H1 (cell line): ENCODE measurements around the gene SOX13. TPM values are rescaled to one million over a fixed set of nuclear protein-coding genes. Genes with fewer than 3 reads are reported as not detected.

ENCODE experiments used
- CTCF ChIA-PET: fragments of 300-600 bp; sonication (Branson Sonifier 250); formaldehyde crosslinking; loops from one replicate; lab custom pipeline; 2021; ENCODE audit not compliant: partially characterized antibody; lab: Charles Lee
- POLR2A ChIA-PET: fragments of 300-600 bp; sonication (Branson Sonifier 250); formaldehyde crosslinking; loops from one replicate; lab custom pipeline; 2021; ENCODE audit warnings: inconsistent platforms; ENCODE audit not compliant: partially characterized antibody; lab: Charles Lee
- DNase-seq, 2 experiments: peaks; one replicate each; pipeline versions ENCODE4 v3.0.0 to v3.0.0-alpha.2; 2010 to 2022; ENCODE audit warnings: low spot score in 2 of 2, low read depth in 1 of 2, mixed read lengths in 1 of 2
- FAIRE-seq: peaks from 2 replicates; lab custom pipeline; 2011; peaks lifted over from hg19 to GRCh38; lab: Jason Lieb, UNC
- H2AFZ ChIP-seq: 2 replicates; pipeline ENCODE4 v1.8.1; 2012; ENCODE audit warnings: low read length, inconsistent platforms
- H2AK5ac ChIP-seq: 2 replicates; pipeline ENCODE4 v1.6.1; 2013; ENCODE audit warnings: low read depth, low read length
- H2BK120ac ChIP-seq: replicated peaks from 2 replicates; pipeline ENCODE3; 2013; ENCODE audit warnings: low read depth, low read length, inconsistent platforms
- H2BK12ac ChIP-seq: 2 replicates; pipeline ENCODE4 v1.6.1; 2013; ENCODE audit warnings: low read depth, low read length
- H2BK15ac ChIP-seq: 2 replicates; pipeline ENCODE4 v1.6.1; 2013; ENCODE audit warnings: low read length
- H2BK20ac ChIP-seq: 2 replicates; pipeline ENCODE4 v1.6.1; 2013; ENCODE audit warnings: low read length
- H2BK5ac ChIP-seq: 2 replicates; pipeline ENCODE4 v1.6.1; 2013; ENCODE audit warnings: low read depth, low read length
- H3K14ac ChIP-seq: 2 replicates; pipeline ENCODE4 v1.6.1; 2013; ENCODE audit warnings: inconsistent platforms; ENCODE audit not compliant: insufficient read length
- H3K18ac ChIP-seq: 2 replicates; pipeline ENCODE4 v1.6.1; 2013; ENCODE audit warnings: low read length; ENCODE audit errors: extremely low read depth
- H3K23ac ChIP-seq: 2 replicates; pipeline ENCODE4 v1.6.1; 2013; ENCODE audit warnings: inconsistent platforms; ENCODE audit not compliant: insufficient read length
- H3K23me2 ChIP-seq: 2 replicates; pipeline ENCODE4 v1.6.1; 2013; ENCODE audit warnings: low read depth, low read length
- H3K27ac ChIP-seq: 2 replicates; pipeline ENCODE4 v1.6.1; 2011; ENCODE audit warnings: low read depth, low read length, inconsistent platforms
- H3K27me3 ChIP-seq, 4 experiments: replicated peaks in 1 of 4; 1 replicate in 1 of 4; 2 replicates in 3 of 4; pipeline versions ENCODE4 v1.6.1 to v1.8.1; 2011 to 2013; ENCODE audit warnings: low read length in 3 of 4, mild to moderate bottlenecking in 3 of 4, inconsistent platforms in 2 of 4, mixed read lengths in 2 of 4, moderate library complexity in 1 of 4; ENCODE audit not compliant: control insufficient read depth in 3 of 4, insufficient read depth in 3 of 4; ENCODE audit errors: extremely low read depth in 1 of 4
- H3K36me3 ChIP-seq, 4 experiments: 2 replicates each; pipeline versions ENCODE4 v1.6.1 to v1.8.1; 2011 to 2013; ENCODE audit warnings: mild to moderate bottlenecking in 4 of 4, low read length in 3 of 4, moderate library complexity in 2 of 4, control low read depth in 1 of 4, inconsistent platforms in 1 of 4; ENCODE audit not compliant: insufficient read depth in 4 of 4, control insufficient read depth in 2 of 4
- H3K4ac ChIP-seq: replicated peaks from 2 replicates; pipeline ENCODE3; 2013; ENCODE audit warnings: low read length, low read depth, mixed read lengths, inconsistent platforms; ENCODE audit not compliant: insufficient read length
- H3K4me1 ChIP-seq, 4 experiments: replicated peaks in 1 of 4; 1 replicate in 1 of 4; 2 replicates in 3 of 4; pipeline versions ENCODE4 v1.6.1 to v1.8.1; 2011 to 2013; ENCODE audit warnings: low read length in 3 of 4, inconsistent platforms in 2 of 4, mixed read lengths in 1 of 4; ENCODE audit not compliant: insufficient read depth in 4 of 4, control insufficient read depth in 3 of 4
- H3K4me2 ChIP-seq, 2 experiments: 2 replicates each; pipeline versions ENCODE4 v1.6.1 to v1.8.1; 2011 to 2013; ENCODE audit warnings: low read depth in 2 of 2, low read length in 2 of 2, control low read depth in 1 of 2, inconsistent platforms in 1 of 2, mild to moderate bottlenecking in 1 of 2; ENCODE audit not compliant: insufficient read depth in 1 of 2
- H3K4me3 ChIP-seq, 4 experiments: fragments of 200-600, 300-600 bp in 1 of 4; sonication (generic), shearing (Covaris generic), sonication (Bioruptor Twin) in 1 of 4; 2 replicates each; pipeline versions ENCODE4 v1.5.1 to v1.8.1; 2011 to 2016; ENCODE audit warnings: low read length in 4 of 4, low read depth in 3 of 4, control low read depth in 2 of 4, inconsistent platforms in 2 of 4, mild to moderate bottlenecking in 2 of 4, mixed read lengths in 1 of 4, moderate library complexity in 1 of 4; ENCODE audit not compliant: insufficient read depth in 2 of 4; ENCODE audit errors: extremely low read depth in 1 of 4
- H3K56ac ChIP-seq: replicated peaks from 2 replicates; pipeline ENCODE3; 2013; ENCODE audit warnings: low read depth, mild to moderate bottlenecking, mixed read lengths, low read length, inconsistent platforms; ENCODE audit not compliant: insufficient read length
- H3K79me1 ChIP-seq: 2 replicates; pipeline ENCODE4 v1.6.1; 2013; ENCODE audit warnings: low read depth, low read length, control low read depth
- H3K79me2 ChIP-seq, 2 experiments: 2 replicates each; pipeline versions ENCODE4 v1.6.1 to v1.8.1; 2012 to 2013; ENCODE audit warnings: low read length in 2 of 2, mild to moderate bottlenecking in 2 of 2, inconsistent platforms in 1 of 2; ENCODE audit not compliant: insufficient read depth in 2 of 2, control insufficient read depth in 1 of 2
- H3K9ac ChIP-seq, 4 experiments: replicated peaks in 1 of 4; 1 replicate in 1 of 4; 2 replicates in 3 of 4; pipeline versions ENCODE4 v1.6.1 to v1.8.1; 2011 to 2013; ENCODE audit warnings: low read depth in 3 of 4, low read length in 3 of 4, control low read depth in 2 of 4, mild to moderate bottlenecking in 2 of 4, moderate library complexity in 2 of 4, inconsistent platforms in 1 of 4; ENCODE audit errors: extremely low read depth in 1 of 4
- H3K9me3 ChIP-seq, 2 experiments: 2 replicates each; pipeline versions ENCODE4 v1.6.1 to v1.8.1; 2012 to 2013; ENCODE audit warnings: mild to moderate bottlenecking in 2 of 2, moderate library complexity in 2 of 2, control low read depth in 1 of 2, inconsistent platforms in 1 of 2, low read depth in 1 of 2, low read length in 1 of 2, mixed read lengths in 1 of 2; ENCODE audit not compliant: insufficient read depth in 2 of 2
- H4K20me1 ChIP-seq, 2 experiments: replicated peaks in 1 of 2; 2 replicates each; pipeline versions ENCODE3 to v1.8.1; 2011 to 2013; ENCODE audit warnings: inconsistent platforms in 2 of 2, low read length in 2 of 2, mild to moderate bottlenecking in 1 of 2; ENCODE audit not compliant: insufficient read depth in 2 of 2, control insufficient read depth in 1 of 2
- H4K5ac ChIP-seq: 2 replicates; pipeline ENCODE4 v1.6.1; 2013; ENCODE audit warnings: low read length, low read depth, mixed read lengths, inconsistent platforms; ENCODE audit not compliant: insufficient read length
- H4K8ac ChIP-seq: 2 replicates; pipeline ENCODE4 v1.8.0; 2013; ENCODE audit warnings: mild to moderate bottlenecking, moderate library complexity, low read length, inconsistent platforms; ENCODE audit not compliant: insufficient read depth; ENCODE audit errors: extremely low read depth
- H4K91ac ChIP-seq: replicated peaks from 2 replicates; pipeline ENCODE3; 2013; ENCODE audit warnings: low read length, mixed read lengths, inconsistent platforms; ENCODE audit not compliant: insufficient read length
- POLR2AphosphoS5 ChIP-seq: IDR thresholded peaks from 2 replicates; pipeline ENCODE4 v1.6.1; 2011; ENCODE audit warnings: low read depth, low read length
- RFX5 ChIP-seq: IDR thresholded peaks from 2 replicates; pipeline ENCODE4 v1.6.1; 2011; ENCODE audit warnings: low read depth, low read length, improper control_type of control experiment, borderline replicate concordance
- WGBS, 2 experiments: shearing (Covaris generic) in 1 of 2; methylation state at CpG; one replicate each; pipeline versions ENCODE4 v1.1.6 to v1.1.7; 2013 to 2015; ENCODE audit warnings: low lambda C conversion rate in 2 of 2, mixed read lengths in 2 of 2, inconsistent platforms in 1 of 2, low coverage in 1 of 2, missing lambda C conversion rate in 1 of 2; ENCODE audit not compliant: insufficient replicate concordance in 2 of 2, insufficient coverage in 1 of 2, insufficient read length in 1 of 2; ENCODE audit errors: extremely low coverage in 1 of 2, missing lambda C conversion rate in 1 of 2; 5-methylcytosine and 5-hydroxymethylcytosine counted together
- polyA plus RNA-seq, 7 experiments: library from polyadenylated mRNA; depleted of rRNA in 3 of 7; stranded (reverse) in 5 of 7; unstranded in 2 of 7; fragments of >200 nt in 5 of 7; fragments of 200-250 nt in 2 of 7; gene quantifications; 1 replicate in 5 of 7; 2 replicates in 1 of 7; 4 replicates in 1 of 7; pipeline versions ENCODE4 v1.2.1 to v1.2.3, GENCODE V29; 2011 to 2013; ENCODE audit warnings: missing spikeins in 2 of 7, mixed read lengths in 2 of 7
- total RNA-seq: library from RNA; stranded (reverse); fragmentation: NEBNext Ultra II Directional; extraction: Animal tissue kit (Norgen Biotek cat#: 25700); gene quantifications from 2 replicates; pipeline ENCODE4 v1.2.1, GENCODE V29; 2021

SOX13 gene
- total and polyA plus RNA-seq, 2 of the 8 experiments (the other 6 are each of a cell fraction or from before 2014, with no cell fraction given), result 113 to 173 TPM

- Histone ChIP-seq H3K56ac (no peak overlapping the region), H2BK20ac (no peak overlapping the region), H2AK5ac (peak overlapping the region; percentile 55; the same call in 1 of the 2 replicates), H4K91ac (no peak overlapping the region), H4K5ac (no peak overlapping the region), H3K23me2 (no peaks in the 10 kb centered on the region), H3K14ac (no peak overlapping the region), H3K27ac (no peak overlapping the region), H3K4me2 (no peak overlapping the region), H3K18ac (no peak overlapping the region), H4K8ac (no peak overlapping the region; the same call in 1 of the 2 replicates), H3K27me3 (no peaks in the 10 kb centered on the region), H4K20me1 (peaks cover 8 to 19% of the 10 kb centered on the region in 2 experiments), H3K79me1 (peaks cover 4% of the 10 kb centered on the region; the same call in 1 of the 2 replicates), H3K4ac (no peak overlapping the region), H2BK12ac (no peak overlapping the region), H2AFZ (no peak overlapping the region), H3K79me2 (0 out of 4 replicates have a peak, but pooled peaks cover 0 to 5% of the 10 kb centered on the region in 2 experiments), H2BK5ac (no peak overlapping the region; the same call in 1 of the 2 replicates), H3K9me3 (no peaks in the 10 kb centered on the region)
- CTCF ChIA-PET, result interaction anchor here (1.0 to 11.3 kb wide), 10 partner anchors 12 to 256 kb away, joined by 3 to 261 read pairs (median 8); partner anchors contain the start of gene SOX13
- DNase-seq, result no peak
- 91% methylated on average over 18 of the region's 18 CpGs; no CpG with 5 or more reads in 1 of the 2 experiments for WGBS, 2 experiments
- no peak for FAIRE-seq
- TF ChIP-seq POLR2AphosphoS5 (peak; percentile 58; the same call in 1 of the 2 replicates), RFX5 (no peak)
- TF ChIP-seq, all 59 proteins: peak for 1
- no peak overlapping the region for H3K9ac ChIP-seq
- POLR2A ChIA-PET, result interaction anchor here (1.1 to 13.3 kb wide), 6 partner anchors 9 to 258 kb away, joined by 3 to 174 read pairs (median 4); partner anchors contain the start of gene SNRPE
- H3K23ac ChIP-seq, result no peak overlapping the region
- no peak overlapping the region for H2BK15ac ChIP-seq
- H3K4me3 ChIP-seq, result no peak overlapping the region
- H3K4me1 ChIP-seq, result peaks cover 4 to 28% (median 8%) of the 10 kb centered on the region in 4 experiments
- peaks cover 8 to 54% (median 45%) of the 10 kb centered on the region in 4 experiments for H3K36me3 ChIP-seq
- no peak overlapping the region for H2BK120ac ChIP-seq
Observed at GRCh38 chr1:204125759-204126351, 52.9 kb downstream of the SOX13 start.
